Tibial artery (tissue), 4 donors: ENCODE measurements around the gene PNMA6E.

Experiments used
- DNase-seq, 2 donors: peaks; one replicate each; pipeline ENCODE4 v3.0.0-alpha.2; 2019
- H3K27ac ChIP-seq, 2 donors: fragments of 200-600 bp; sonication (generic) in 1 of 2; 1 replicate in 1 of 2; 2 replicates in 1 of 2; pipeline ENCODE4 v1.5.1; 2018 to 2019; ENCODE audit warnings: mild to moderate bottlenecking in 1 of 2
- H3K27me3 ChIP-seq, 2 donors: fragments of 200-600 bp; sonication (generic) in 1 of 2; one replicate each; pipeline versions ENCODE4 v1.5.1 to v1.6.0; 2016 to 2019
- H3K36me3 ChIP-seq, 3 donors: fragments of 200-600 bp; sonication (generic) in 2 of 3; one replicate each; pipeline ENCODE4 v1.5.1; 2016 to 2019; ENCODE audit warnings: mild to moderate bottlenecking in 2 of 3
- H3K4me1 ChIP-seq, 4 donors: fragments of 200-600 bp; sonication (generic) in 2 of 4; 1 replicate in 3 of 4; 2 replicates in 1 of 4; pipeline ENCODE4 v1.5.1; 2016 to 2019
- H3K4me3 ChIP-seq, 2 donors: fragments of 200-600 bp; sonication (generic) in 1 of 2; 1 replicate in 1 of 2; 2 replicates in 1 of 2; pipeline ENCODE4 v1.5.1; 2018 to 2019; ENCODE audit warnings: mild to moderate bottlenecking in 2 of 2
- H3K9me3 ChIP-seq, 3 donors: fragments of 200-600 bp; sonication (generic) in 1 of 3; one replicate each; pipeline ENCODE4 v1.5.1; 2016 to 2019
- CTCF ChIP-seq, 2 experiments: fragments of 200-600 bp in 1 of 2; fragments of 450-650 bp in 1 of 2; IDR thresholded peaks; one replicate each; pipeline ENCODE4 v1.5.1; 2017 to 2019; ENCODE audit warnings: antibody characterized with exemption in 2 of 2, mild to moderate bottlenecking in 1 of 2, moderate library complexity in 1 of 2
- intact Hi-C: fragments of 100-400 bp; cut with DNase I; formaldehyde crosslinking; loops from one replicate; pipeline ENCODE4 v1.15.0; 2023; ENCODE audit warnings: low total_unique reads

PNMA6E gene

GRCh38 chrX:153440556-153441135, 39.5 kb upstream of the PNMA6E start:
- H3K4me3 ChIP-seq: no peak overlapping the region
- peaks cover 0 to 4% (median 0%) of the 10 kb centered on the region in 3 donors for H3K9me3 ChIP-seq
- intact Hi-C loops: no loop called here
- DNase-seq: no peak
- H3K27ac ChIP-seq: no peak overlapping the region
- no peak for TF ChIP-seq CTCF (IDR thresholded peaks at IDR 0.05)
- H3K4me1 ChIP-seq: no peaks in the 10 kb centered on the region
- H3K27me3 ChIP-seq: no peaks in the 10 kb centered on the region
- no peaks in the 10 kb centered on the region for H3K36me3 ChIP-seq

GRCh38 chrX:153439977-153440376, 38.8 kb upstream of the PNMA6E start:
- no peak for DNase-seq
- Histone ChIP-seq H3K27me3 (no peaks in the 10 kb centered on the region), H3K4me1 (no peaks in the 10 kb centered on the region), H3K36me3 (no peaks in the 10 kb centered on the region), H3K4me3 (no peak overlapping the region), H3K9me3 (peaks cover 0 to 4% (median 0%) of the 10 kb centered on the region in 3 donors), H3K27ac (no peak overlapping the region)
- TF ChIP-seq CTCF (IDR thresholded peaks at IDR 0.05): no peak
- intact Hi-C loops: no loop called here

GRCh38 chrX:153438532-153438931, 37.4 kb upstream of the PNMA6E start:
- TF ChIP-seq CTCF (IDR thresholded peaks at IDR 0.05): peak in 1 of 2 experiments; percentile 15
- Histone ChIP-seq H3K36me3 (no peaks in the 10 kb centered on the region), H3K27me3 (no peaks in the 10 kb centered on the region), H3K4me3 (no peak overlapping the region), H3K27ac (no peak overlapping the region), H3K9me3 (peaks cover 0 to 4% (median 0%) of the 10 kb centered on the region in 3 donors), H3K4me1 (no peaks in the 10 kb centered on the region)
- intact Hi-C loops: no loop called here
- DNase-seq: no peak

- H3K27ac ChIP-seq: no peak overlapping the region
- no peaks in the 10 kb centered on the region for H3K27me3 ChIP-seq
- no peak for DNase-seq
- intact Hi-C loops: no loop called here
- no peaks in the 10 kb centered on the region for H3K36me3 ChIP-seq
- no peak for TF ChIP-seq CTCF (IDR thresholded peaks at IDR 0.05)
- no peaks in the 10 kb centered on the region for H3K4me1 ChIP-seq
- no peak overlapping the region for H3K4me3 ChIP-seq
- H3K9me3 ChIP-seq: peaks cover 0 to 12% (median 5%) of the 10 kb centered on the region in 3 donors
These were observed 34.7 kb upstream of the PNMA6E start for GRCh38 chrX:153435845-153436244.

GRCh38 chrX:153434801-153435200, 33.7 kb upstream of the PNMA6E start:
- no peak for TF ChIP-seq CTCF (IDR thresholded peaks at IDR 0.05)
- intact Hi-C loops: no loop called here
- no peak for DNase-seq
- Histone ChIP-seq H3K9me3 (peaks cover 0 to 15% (median 9%) of the 10 kb centered on the region in 3 donors), H3K4me3 (no peak overlapping the region), H3K27ac (no peak overlapping the region), H3K36me3 (no peaks in the 10 kb centered on the region), H3K27me3 (no peaks in the 10 kb centered on the region), H3K4me1 (no peaks in the 10 kb centered on the region)
